Nucleus accumbens (tissue), 56 donors: Measurements from ENCODE around the gene ZNF277.

Source experiments
- DNase-seq, 56 donors: peaks; one replicate each; lab custom pipeline; 2025; lab: John Stamatoyannopoulos, UW

ZNF277 gene

GRCh38 chr7:112184455-112184854, 22.0 kb upstream of the ZNF277 start:
- peak in 22 of 56 donors; percentile 21 to 59 (median 37) for DNase-seq

DNA sequence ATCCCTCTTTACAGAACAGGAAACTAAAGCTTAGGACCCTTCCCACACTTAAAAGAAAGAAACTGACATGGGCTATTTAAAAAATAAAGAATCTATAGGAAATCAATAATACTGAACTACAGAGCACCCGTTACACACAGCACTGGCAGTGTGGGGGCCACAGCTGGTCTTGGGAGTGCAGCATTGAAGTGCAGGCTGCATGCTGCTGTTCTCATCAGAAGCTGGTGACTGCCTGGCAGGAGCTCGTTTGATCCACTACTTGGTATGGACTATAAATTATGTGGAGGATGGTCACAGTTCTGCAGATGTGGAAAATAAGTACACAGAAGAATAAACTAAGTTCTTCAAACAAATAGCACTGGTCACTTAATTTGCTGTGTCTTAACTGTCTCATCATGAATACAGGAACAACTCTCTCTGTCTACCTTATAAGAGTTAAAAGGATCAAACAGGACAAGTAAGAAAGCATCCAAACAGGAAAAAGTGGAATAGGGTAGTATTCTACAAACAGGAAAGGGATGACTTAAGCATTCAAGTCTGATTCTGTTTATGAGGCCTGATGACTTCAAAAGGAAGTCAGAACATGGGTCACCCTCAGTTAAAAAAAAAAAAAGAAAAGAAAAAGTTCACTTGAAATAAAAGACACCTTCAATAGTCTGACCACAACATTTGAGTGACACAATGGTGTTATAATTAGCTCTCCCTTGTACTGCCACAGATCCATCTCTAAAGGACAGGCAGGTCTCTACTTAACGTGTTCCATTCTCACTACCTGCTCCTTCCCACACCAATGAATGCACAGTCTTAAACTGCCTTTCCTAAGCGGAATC, 21.3 kb upstream of the ZNF277 start:
- peak in 7 of 56 donors; percentile 7 to 35 (median 17) for DNase-seq

DNA sequence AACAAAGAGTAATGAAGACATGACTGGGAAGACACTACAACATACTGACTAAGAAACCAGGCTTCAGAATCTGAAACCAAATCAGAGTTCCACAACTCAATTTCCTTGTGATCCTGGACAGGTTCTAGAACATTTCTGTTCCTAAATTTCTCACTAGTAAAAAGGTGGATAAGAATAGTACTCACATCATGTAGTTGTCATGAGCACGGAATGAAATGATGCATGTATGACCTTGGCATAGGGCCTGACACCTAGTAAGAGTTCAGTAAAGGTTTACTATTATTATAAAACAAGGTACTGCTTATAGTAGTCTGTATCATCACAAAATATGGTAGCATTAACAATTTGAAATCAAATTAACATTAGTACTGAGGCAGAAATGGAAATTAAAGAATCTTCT, 20.2 kb upstream of the ZNF277 start:
- no peak for DNase-seq

DNA sequence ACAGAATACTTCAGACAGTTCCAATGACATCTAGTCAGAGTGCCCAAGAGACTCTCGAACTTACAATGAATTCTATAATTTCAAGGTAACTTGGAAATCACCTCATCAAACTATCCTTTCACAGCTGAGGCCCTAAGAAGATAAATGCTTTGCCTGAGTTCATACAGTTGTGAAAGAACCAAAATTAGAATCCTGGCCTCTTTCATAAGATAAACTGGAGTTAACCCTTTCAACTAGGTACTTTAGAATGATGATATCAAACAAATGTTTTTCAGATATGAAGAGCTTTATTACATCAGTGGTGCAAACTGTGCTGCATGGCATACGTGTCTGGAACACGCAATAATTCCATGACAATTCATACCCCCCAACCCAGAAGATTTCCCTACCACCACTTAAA, 18.2 kb upstream of the ZNF277 start:
- DNase-seq, result no peak

GRCh38 chr7:112189691-112190090, 16.8 kb upstream of the ZNF277 start:
- DNase-seq, result no peak

DNA sequence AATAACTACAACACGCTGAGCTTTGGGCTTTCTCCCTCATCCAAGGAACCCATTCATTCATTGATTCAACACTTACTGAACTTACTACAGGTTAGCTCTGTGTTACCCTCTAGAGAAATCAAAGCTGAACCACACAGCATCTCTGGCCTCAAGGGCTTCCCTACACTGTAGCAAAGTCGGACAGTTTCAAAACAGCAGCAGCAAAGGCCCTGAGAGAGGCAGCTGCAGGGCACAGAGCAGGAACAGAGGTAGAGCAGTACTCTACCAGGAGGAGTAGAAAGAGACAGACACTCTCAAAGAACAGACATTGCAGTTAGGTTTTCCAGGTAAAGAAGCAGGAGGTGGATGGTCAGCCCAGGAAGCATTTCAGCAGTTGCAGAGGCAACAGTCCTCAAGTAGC, 16.4 kb upstream of the ZNF277 start:
- no peak for DNase-seq

- no peak for DNase-seq
Observed at GRCh38 chr7:112192236-112193154, 14.0 kb upstream of the ZNF277 start.

DNA sequence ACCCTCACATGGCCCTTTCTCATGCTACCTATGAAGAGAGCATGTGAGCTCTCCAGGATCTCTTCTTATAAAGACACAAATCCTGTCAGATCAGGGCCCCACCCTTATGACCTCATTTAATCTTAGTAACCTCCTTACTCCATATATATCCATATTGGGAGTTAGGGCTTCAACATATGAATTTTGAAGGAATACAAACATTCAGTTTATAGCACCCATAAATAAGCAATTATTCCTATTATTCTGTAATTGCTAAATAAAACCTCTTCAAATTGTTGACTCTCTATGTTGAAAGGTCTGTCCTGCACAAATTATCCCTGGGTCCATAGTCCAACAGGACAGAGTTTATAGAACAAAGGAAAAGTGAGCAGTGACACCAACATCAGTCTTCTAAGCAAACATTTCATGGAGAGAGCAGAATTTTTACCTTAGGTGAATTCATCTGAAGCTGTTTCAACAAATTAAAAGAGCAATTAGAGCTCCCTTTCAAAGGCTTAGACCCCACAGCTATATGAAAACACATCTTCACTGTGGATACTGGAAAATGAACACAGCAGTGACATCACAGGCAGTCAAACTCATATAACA, 12.5 kb upstream of the ZNF277 start:
- DNase-seq, result no peak

- no peak for DNase-seq
Observed at GRCh38 chr7:112195717-112196116, 10.8 kb upstream of the ZNF277 start.

DNA sequence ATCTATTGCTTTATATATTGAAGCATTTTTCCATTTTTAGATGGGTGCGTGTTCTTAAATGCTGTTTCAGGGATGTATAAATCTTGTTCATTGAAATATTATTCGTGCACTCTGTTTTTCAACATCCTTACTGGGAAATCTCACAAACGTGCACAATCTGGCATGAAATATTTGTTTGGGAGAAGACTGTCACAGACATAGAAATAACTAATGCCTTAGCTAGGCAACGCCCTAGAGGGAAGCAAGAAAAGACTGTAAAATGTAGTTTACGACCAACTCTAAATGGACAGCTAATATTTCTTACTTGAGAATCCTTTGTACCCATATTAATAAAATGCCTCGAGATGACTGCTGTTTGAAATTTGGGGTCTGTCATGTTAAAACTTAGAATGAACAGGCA, 9.2 kb upstream of the ZNF277 start:
- no peak for DNase-seq

GRCh38 chr7:112199035-112199655, 7.3 kb upstream of the ZNF277 start:
- no peak for DNase-seq

DNA sequence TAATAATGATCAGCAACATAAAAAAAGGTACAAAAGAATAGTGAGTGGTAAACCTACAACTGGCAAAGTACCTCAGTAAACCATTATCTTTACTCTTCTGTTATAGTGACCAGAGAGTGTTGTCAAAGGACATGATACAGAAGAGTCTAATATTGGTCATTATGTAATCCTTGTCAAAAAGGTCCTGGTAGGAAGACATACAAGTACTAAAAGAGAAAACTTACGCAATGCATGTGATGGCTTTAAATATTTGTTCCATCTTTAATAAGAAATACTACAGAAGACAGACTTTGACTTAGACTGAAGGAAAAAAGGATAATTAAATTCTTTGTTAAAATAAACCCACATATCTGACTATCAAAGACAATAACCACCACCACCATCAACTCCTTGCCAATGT, 6.8 kb upstream of the ZNF277 start:
- no peak for DNase-seq

- DNase-seq, result no peak
Observed at GRCh38 chr7:112201411-112201810, 5.1 kb upstream of the ZNF277 start.

DNA sequence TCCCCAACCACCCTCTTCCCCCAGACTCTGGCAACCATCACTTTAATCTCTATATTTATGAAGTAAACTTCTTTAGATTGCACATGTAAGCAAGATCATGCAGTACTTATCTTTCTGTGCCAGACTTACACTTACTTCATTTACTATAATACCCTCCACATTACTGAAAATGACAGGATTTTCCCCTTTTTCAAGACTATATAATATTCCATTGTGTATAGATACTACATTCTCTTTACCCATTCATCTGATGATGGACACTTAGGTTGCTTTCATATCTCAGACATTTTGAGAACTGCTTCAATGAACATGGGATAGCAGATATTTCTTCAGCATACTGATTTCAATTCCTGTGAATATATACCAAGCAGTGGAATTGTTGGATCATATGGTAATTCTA, 4.7 kb upstream of the ZNF277 start:
- DNase-seq, result no peak

DNA sequence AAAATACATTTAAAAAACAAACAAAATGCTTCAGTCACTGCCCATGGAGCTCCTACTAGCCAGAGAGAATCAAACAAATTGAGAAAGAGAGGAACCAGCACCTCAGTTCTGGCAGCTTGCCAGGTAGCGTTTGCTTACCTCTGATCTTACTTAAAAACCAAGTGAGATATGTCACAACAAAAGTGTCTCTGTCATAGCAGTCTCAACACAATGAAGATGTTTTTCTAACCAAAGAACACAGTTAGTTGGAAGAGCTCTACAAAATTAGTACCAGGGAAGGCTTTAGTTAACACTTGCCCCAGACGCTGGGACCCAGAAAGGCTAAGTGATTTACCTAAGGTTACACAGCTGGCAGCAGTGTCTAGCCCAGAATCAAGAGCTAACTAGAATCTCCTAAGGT, 3.7 kb upstream of the ZNF277 start:
- DNase-seq, result peak in 5 of 56 donors; percentile 10 to 26 (median 17)

DNA sequence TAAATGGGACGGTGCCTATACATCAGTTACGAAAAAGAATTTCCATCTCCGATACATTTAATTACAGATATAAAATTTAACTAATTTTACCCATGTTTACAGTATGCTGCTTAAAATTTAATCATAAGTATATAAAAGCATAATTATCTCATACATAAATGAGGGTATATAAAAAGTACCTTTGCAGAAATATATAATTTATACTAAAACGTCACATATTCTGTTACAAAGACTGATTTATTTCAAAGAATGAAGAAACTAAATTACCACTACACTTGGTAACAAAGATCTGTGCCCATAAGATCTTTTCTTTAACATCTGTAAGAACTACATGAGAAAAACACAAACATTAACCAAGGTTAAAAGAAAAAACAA, 3.1 kb upstream of the ZNF277 start:
- no peak for DNase-seq

DNA sequence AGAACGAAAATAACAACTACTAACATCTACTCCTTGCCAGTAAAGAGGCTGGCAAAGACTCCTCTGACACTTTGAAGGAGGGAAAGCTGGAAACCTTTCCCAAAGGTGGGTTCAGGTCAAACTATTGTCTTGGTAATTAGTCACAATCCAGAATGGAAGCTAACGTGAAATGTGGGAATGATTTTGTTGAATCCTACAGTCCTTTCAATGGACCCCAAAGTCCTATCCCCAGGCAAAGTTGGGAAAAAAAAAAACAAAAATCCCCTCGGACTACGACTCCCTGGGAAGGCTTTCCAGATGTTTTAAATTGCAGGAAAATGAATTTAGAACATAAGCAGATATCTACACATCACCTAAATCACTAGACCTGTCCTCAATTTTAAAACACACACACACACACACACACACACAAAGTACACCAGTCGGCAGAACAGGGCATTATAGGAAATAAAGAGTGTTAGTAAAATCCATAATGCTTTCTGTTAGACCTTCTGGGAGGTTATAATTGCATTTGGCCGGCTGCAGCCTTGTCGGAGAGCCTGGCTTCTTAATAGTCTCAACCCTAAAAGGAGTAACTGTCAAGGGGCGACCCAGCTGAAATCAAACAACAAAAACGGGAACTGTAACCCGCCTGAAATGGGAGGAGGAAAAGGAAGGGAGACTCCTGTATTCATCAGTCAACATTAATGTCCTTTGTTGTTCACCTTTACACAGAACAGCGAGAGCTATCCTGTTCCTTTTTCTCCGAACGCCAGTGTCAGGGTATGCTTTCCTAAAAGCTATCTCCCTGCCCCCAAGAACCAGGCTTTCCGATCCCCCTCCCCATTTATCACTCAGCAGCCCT, 1.8 kb upstream of the ZNF277 start:
- DNase-seq, result peak in 3 of 56 donors; percentile 47 to 61 (median 49)

- DNase-seq, result peak in 49 of 56 donors; percentile 25 to 80 (median 70)
Observed at GRCh38 chr7:112205343-112206237, 905 bp upstream of the ZNF277 start.
